H1 (cell line): Measurements from ENCODE around the gene FBLN2. TPM values are rescaled to one million over a fixed set of nuclear protein-coding genes. Genes with fewer than 3 reads are reported as not detected.

Experiments used
- CTCF ChIA-PET: fragments of 300-600 bp; sonication (Branson Sonifier 250); formaldehyde crosslinking; loops from one replicate; lab custom pipeline; 2021; ENCODE audit not compliant: partially characterized antibody; lab: Charles Lee
- POLR2A ChIA-PET: fragments of 300-600 bp; sonication (Branson Sonifier 250); formaldehyde crosslinking; loops from one replicate; lab custom pipeline; 2021; ENCODE audit warnings: inconsistent platforms; ENCODE audit not compliant: partially characterized antibody; lab: Charles Lee
- DNase-seq, 2 experiments: peaks; one replicate each; pipeline versions ENCODE4 v3.0.0 to v3.0.0-alpha.2; 2010 to 2022; ENCODE audit warnings: low spot score in 2 of 2, low read depth in 1 of 2, mixed read lengths in 1 of 2
- FAIRE-seq: peaks from 2 replicates; lab custom pipeline; 2011; peaks lifted over from hg19 to GRCh38; lab: Jason Lieb, UNC
- H2AFZ ChIP-seq: 2 replicates; pipeline ENCODE4 v1.8.1; 2012; ENCODE audit warnings: low read length, inconsistent platforms
- H2AK5ac ChIP-seq: 2 replicates; pipeline ENCODE4 v1.6.1; 2013; ENCODE audit warnings: low read depth, low read length
- H2BK120ac ChIP-seq: replicated peaks from 2 replicates; pipeline ENCODE3; 2013; ENCODE audit warnings: low read depth, low read length, inconsistent platforms
- H2BK12ac ChIP-seq: 2 replicates; pipeline ENCODE4 v1.6.1; 2013; ENCODE audit warnings: low read depth, low read length
- H2BK15ac ChIP-seq: 2 replicates; pipeline ENCODE4 v1.6.1; 2013; ENCODE audit warnings: low read length
- H2BK20ac ChIP-seq: 2 replicates; pipeline ENCODE4 v1.6.1; 2013; ENCODE audit warnings: low read length
- H2BK5ac ChIP-seq: 2 replicates; pipeline ENCODE4 v1.6.1; 2013; ENCODE audit warnings: low read depth, low read length
- H3K14ac ChIP-seq: 2 replicates; pipeline ENCODE4 v1.6.1; 2013; ENCODE audit warnings: inconsistent platforms; ENCODE audit not compliant: insufficient read length
- H3K18ac ChIP-seq: 2 replicates; pipeline ENCODE4 v1.6.1; 2013; ENCODE audit warnings: low read length; ENCODE audit errors: extremely low read depth
- H3K23ac ChIP-seq: 2 replicates; pipeline ENCODE4 v1.6.1; 2013; ENCODE audit warnings: inconsistent platforms; ENCODE audit not compliant: insufficient read length
- H3K23me2 ChIP-seq: 2 replicates; pipeline ENCODE4 v1.6.1; 2013; ENCODE audit warnings: low read depth, low read length
- H3K27ac ChIP-seq: 2 replicates; pipeline ENCODE4 v1.6.1; 2011; ENCODE audit warnings: low read depth, low read length, inconsistent platforms
- H3K27me3 ChIP-seq, 4 experiments: replicated peaks in 1 of 4; 1 replicate in 1 of 4; 2 replicates in 3 of 4; pipeline versions ENCODE4 v1.6.1 to v1.8.1; 2011 to 2013; ENCODE audit warnings: low read length in 3 of 4, mild to moderate bottlenecking in 3 of 4, inconsistent platforms in 2 of 4, mixed read lengths in 2 of 4, moderate library complexity in 1 of 4; ENCODE audit not compliant: control insufficient read depth in 3 of 4, insufficient read depth in 3 of 4; ENCODE audit errors: extremely low read depth in 1 of 4
- H3K36me3 ChIP-seq, 4 experiments: 2 replicates each; pipeline versions ENCODE4 v1.6.1 to v1.8.1; 2011 to 2013; ENCODE audit warnings: mild to moderate bottlenecking in 4 of 4, low read length in 3 of 4, moderate library complexity in 2 of 4, control low read depth in 1 of 4, inconsistent platforms in 1 of 4; ENCODE audit not compliant: insufficient read depth in 4 of 4, control insufficient read depth in 2 of 4
- H3K4ac ChIP-seq: replicated peaks from 2 replicates; pipeline ENCODE3; 2013; ENCODE audit warnings: low read length, low read depth, mixed read lengths, inconsistent platforms; ENCODE audit not compliant: insufficient read length
- H3K4me1 ChIP-seq, 4 experiments: replicated peaks in 1 of 4; 1 replicate in 1 of 4; 2 replicates in 3 of 4; pipeline versions ENCODE4 v1.6.1 to v1.8.1; 2011 to 2013; ENCODE audit warnings: low read length in 3 of 4, inconsistent platforms in 2 of 4, mixed read lengths in 1 of 4; ENCODE audit not compliant: insufficient read depth in 4 of 4, control insufficient read depth in 3 of 4
- H3K4me2 ChIP-seq, 2 experiments: 2 replicates each; pipeline versions ENCODE4 v1.6.1 to v1.8.1; 2011 to 2013; ENCODE audit warnings: low read depth in 2 of 2, low read length in 2 of 2, control low read depth in 1 of 2, inconsistent platforms in 1 of 2, mild to moderate bottlenecking in 1 of 2; ENCODE audit not compliant: insufficient read depth in 1 of 2
- H3K4me3 ChIP-seq, 4 experiments: fragments of 200-600, 300-600 bp in 1 of 4; sonication (generic), shearing (Covaris generic), sonication (Bioruptor Twin) in 1 of 4; 2 replicates each; pipeline versions ENCODE4 v1.5.1 to v1.8.1; 2011 to 2016; ENCODE audit warnings: low read length in 4 of 4, low read depth in 3 of 4, control low read depth in 2 of 4, inconsistent platforms in 2 of 4, mild to moderate bottlenecking in 2 of 4, mixed read lengths in 1 of 4, moderate library complexity in 1 of 4; ENCODE audit not compliant: insufficient read depth in 2 of 4; ENCODE audit errors: extremely low read depth in 1 of 4
- H3K56ac ChIP-seq: replicated peaks from 2 replicates; pipeline ENCODE3; 2013; ENCODE audit warnings: low read depth, mild to moderate bottlenecking, mixed read lengths, low read length, inconsistent platforms; ENCODE audit not compliant: insufficient read length
- H3K79me1 ChIP-seq: 2 replicates; pipeline ENCODE4 v1.6.1; 2013; ENCODE audit warnings: low read depth, low read length, control low read depth
- H3K79me2 ChIP-seq, 2 experiments: 2 replicates each; pipeline versions ENCODE4 v1.6.1 to v1.8.1; 2012 to 2013; ENCODE audit warnings: low read length in 2 of 2, mild to moderate bottlenecking in 2 of 2, inconsistent platforms in 1 of 2; ENCODE audit not compliant: insufficient read depth in 2 of 2, control insufficient read depth in 1 of 2
- H3K9ac ChIP-seq, 4 experiments: replicated peaks in 1 of 4; 1 replicate in 1 of 4; 2 replicates in 3 of 4; pipeline versions ENCODE4 v1.6.1 to v1.8.1; 2011 to 2013; ENCODE audit warnings: low read depth in 3 of 4, low read length in 3 of 4, control low read depth in 2 of 4, mild to moderate bottlenecking in 2 of 4, moderate library complexity in 2 of 4, inconsistent platforms in 1 of 4; ENCODE audit errors: extremely low read depth in 1 of 4
- H3K9me3 ChIP-seq, 2 experiments: 2 replicates each; pipeline versions ENCODE4 v1.6.1 to v1.8.1; 2012 to 2013; ENCODE audit warnings: mild to moderate bottlenecking in 2 of 2, moderate library complexity in 2 of 2, control low read depth in 1 of 2, inconsistent platforms in 1 of 2, low read depth in 1 of 2, low read length in 1 of 2, mixed read lengths in 1 of 2; ENCODE audit not compliant: insufficient read depth in 2 of 2
- H4K20me1 ChIP-seq, 2 experiments: replicated peaks in 1 of 2; 2 replicates each; pipeline versions ENCODE3 to v1.8.1; 2011 to 2013; ENCODE audit warnings: inconsistent platforms in 2 of 2, low read length in 2 of 2, mild to moderate bottlenecking in 1 of 2; ENCODE audit not compliant: insufficient read depth in 2 of 2, control insufficient read depth in 1 of 2
- H4K5ac ChIP-seq: 2 replicates; pipeline ENCODE4 v1.6.1; 2013; ENCODE audit warnings: low read length, low read depth, mixed read lengths, inconsistent platforms; ENCODE audit not compliant: insufficient read length
- H4K8ac ChIP-seq: 2 replicates; pipeline ENCODE4 v1.8.0; 2013; ENCODE audit warnings: mild to moderate bottlenecking, moderate library complexity, low read length, inconsistent platforms; ENCODE audit not compliant: insufficient read depth; ENCODE audit errors: extremely low read depth
- H4K91ac ChIP-seq: replicated peaks from 2 replicates; pipeline ENCODE3; 2013; ENCODE audit warnings: low read length, mixed read lengths, inconsistent platforms; ENCODE audit not compliant: insufficient read length
- BACH1 ChIP-seq: IDR thresholded peaks from 2 replicates; pipeline ENCODE4 v1.6.1; 2012; ENCODE audit warnings: low read length, improper control_type of control experiment
- CBX5 ChIP-seq: fragments of 300-800, 300-1000 bp; sonication (generic); IDR thresholded peaks from 2 replicates; pipeline ENCODE4 v1.7.1; 2016; ENCODE audit warnings: antibody characterized with exemption, low read length, low read depth
- CREB1 ChIP-seq: IDR thresholded peaks from 2 replicates; pipeline ENCODE4 v1.6.1; 2012; ENCODE audit warnings: inconsistent platforms
- GABPA ChIP-seq: IDR thresholded peaks from 2 replicates; pipeline ENCODE4 v1.6.1; 2011; ENCODE audit warnings: mild to moderate bottlenecking, low read length, moderate library complexity, borderline replicate concordance; ENCODE audit not compliant: insufficient read depth
- POLR2A ChIP-seq, 2 experiments: IDR thresholded peaks; 1 replicate in 1 of 2; 2 replicates in 1 of 2; pipeline ENCODE4 v1.6.1; 2011; ENCODE audit warnings: low read depth in 2 of 2, low read length in 2 of 2, mild to moderate bottlenecking in 2 of 2; ENCODE audit errors: control extremely low read depth in 1 of 2
- RFX5 ChIP-seq: IDR thresholded peaks from 2 replicates; pipeline ENCODE4 v1.6.1; 2011; ENCODE audit warnings: low read depth, low read length, improper control_type of control experiment, borderline replicate concordance
- RNF2 ChIP-seq: fragments of 200-900, 300-1000 bp; sonication (generic); IDR thresholded peaks from 2 replicates; pipeline ENCODE4 v1.7.1; 2016; ENCODE audit warnings: borderline replicate concordance, low read depth, mild to moderate bottlenecking, antibody characterized with exemption, low read length; ENCODE audit not compliant: poor library complexity, severe bottlenecking; ENCODE audit errors: missing control alignments
- RXRA ChIP-seq: IDR thresholded peaks from 2 replicates; pipeline ENCODE4 v1.6.1; 2011; ENCODE audit warnings: low read depth, mild to moderate bottlenecking, low read length, moderate library complexity; ENCODE audit not compliant: insufficient read depth
- SIN3A ChIP-seq, 2 experiments: IDR thresholded peaks in 1 of 2; conservative IDR thresholded peaks in 1 of 2; 2 replicates each; pipeline ENCODE4 v1.6.1; 2011 to 2012; ENCODE audit warnings: low read length in 2 of 2, improper control_type of control experiment in 1 of 2, low read depth in 1 of 2, mild to moderate bottlenecking in 1 of 2
- SIX5 ChIP-seq: IDR thresholded peaks from 2 replicates; pipeline ENCODE4 v1.6.1; 2011; ENCODE audit warnings: mild to moderate bottlenecking, low read depth, low read length
- TCF12 ChIP-seq: IDR thresholded peaks from 2 replicates; pipeline ENCODE4 v1.6.1; 2011; ENCODE audit warnings: low read depth, mild to moderate bottlenecking, low read length
- USF2 ChIP-seq: IDR thresholded peaks from 2 replicates; pipeline ENCODE4 v1.6.1; 2011; ENCODE audit warnings: low read length, improper control_type of control experiment
- ZNF274 ChIP-seq: IDR thresholded peaks from 2 replicates; pipeline ENCODE4 v1.7.0; 2012; ENCODE audit warnings: low read length, borderline replicate concordance; ENCODE audit errors: extremely low read depth
- WGBS, 2 experiments: shearing (Covaris generic) in 1 of 2; methylation state at CpG; one replicate each; pipeline versions ENCODE4 v1.1.6 to v1.1.7; 2013 to 2015; ENCODE audit warnings: low lambda C conversion rate in 2 of 2, mixed read lengths in 2 of 2, inconsistent platforms in 1 of 2, low coverage in 1 of 2, missing lambda C conversion rate in 1 of 2; ENCODE audit not compliant: insufficient replicate concordance in 2 of 2, insufficient coverage in 1 of 2, insufficient read length in 1 of 2; ENCODE audit errors: extremely low coverage in 1 of 2, missing lambda C conversion rate in 1 of 2; 5-methylcytosine and 5-hydroxymethylcytosine counted together
- polyA plus RNA-seq, 7 experiments: library from polyadenylated mRNA; depleted of rRNA in 3 of 7; stranded (reverse) in 5 of 7; unstranded in 2 of 7; fragments of >200 nt in 5 of 7; fragments of 200-250 nt in 2 of 7; gene quantifications; 1 replicate in 5 of 7; 2 replicates in 1 of 7; 4 replicates in 1 of 7; pipeline versions ENCODE4 v1.2.1 to v1.2.3, GENCODE V29; 2011 to 2013; ENCODE audit warnings: missing spikeins in 2 of 7, mixed read lengths in 2 of 7
- total RNA-seq: library from RNA; stranded (reverse); fragmentation: NEBNext Ultra II Directional; extraction: Animal tissue kit (Norgen Biotek cat#: 25700); gene quantifications from 2 replicates; pipeline ENCODE4 v1.2.1, GENCODE V29; 2021

FBLN2 gene
- total and polyA plus RNA-seq, 2 of the 8 experiments (the other 6 are each of a cell fraction or from before 2014, with no cell fraction given), result 17.4 to 24.2 TPM

DNA sequence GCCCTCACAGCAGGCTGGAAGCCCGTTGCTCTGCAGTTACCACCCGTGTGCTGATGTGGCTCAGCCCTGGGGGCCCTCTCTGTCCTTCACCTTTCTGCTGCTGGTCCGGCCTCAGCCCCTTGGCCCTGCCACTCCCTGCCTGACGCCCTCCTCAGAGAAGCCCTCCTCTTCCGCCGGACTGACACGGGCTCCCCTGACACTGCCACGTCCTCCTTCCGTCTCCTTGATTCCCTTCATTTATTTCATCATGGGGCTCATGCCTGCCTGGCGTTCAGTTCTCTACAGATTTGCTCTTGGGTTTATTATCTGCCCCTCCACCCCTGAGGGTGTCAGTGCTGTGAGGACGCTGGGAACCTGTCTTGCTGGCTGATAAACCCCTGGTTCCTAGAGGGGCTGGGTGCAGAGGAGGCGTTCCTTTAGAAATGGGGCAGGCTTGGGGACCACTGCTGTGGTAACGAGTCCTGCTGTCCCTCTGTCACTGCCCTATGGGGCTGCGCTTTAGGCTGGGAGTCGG, 19.6 kb downstream of the FBLN2 start:
- H3K79me1 ChIP-seq, result no peaks in the 10 kb centered on the region; the same call in 1 of the 2 replicates
- H3K27me3 ChIP-seq, result no peaks in the 10 kb centered on the region; a peak in 1 of 7 replicates
- DNase-seq (no peak), FAIRE-seq (no peak)
- no peak overlapping the region for H3K27ac ChIP-seq
- H3K4me3 ChIP-seq, result no peak overlapping the region
- H4K91ac ChIP-seq, result no peak overlapping the region
- no peak overlapping the region for H4K5ac ChIP-seq
- H3K23ac ChIP-seq, result no peak overlapping the region
- H3K14ac ChIP-seq, result no peak overlapping the region
- H3K79me2 ChIP-seq, result no peaks in the 10 kb centered on the region
- no peak overlapping the region for H3K4me2 ChIP-seq
- H2BK12ac ChIP-seq, result no peak overlapping the region
- no peak overlapping the region for H3K56ac ChIP-seq
- whole genome bisulfite sequencing, 2 experiments, result 83% methylated on average over 15 of the region's 15 CpGs; no CpG with 5 or more reads in 1 of the 2 experiments
- H3K18ac ChIP-seq, result no peak overlapping the region; the same call in 1 of the 2 replicates
- ChIA-PET CTCF (interaction anchor here (0.8 to 2.4 kb wide), 5 partner anchors 18 to 80 kb away, joined by 3 to 9 read pairs (median 6); no protein-coding TSS in a partner anchor), POLR2A (no interaction called here)
- H4K20me1 ChIP-seq, result peaks cover 0 to 12% of the 10 kb centered on the region in 2 experiments
- no peak overlapping the region for H2BK15ac ChIP-seq
- H3K9me3 ChIP-seq, result no peaks in the 10 kb centered on the region
- no peak overlapping the region for H3K4ac ChIP-seq
- no peak overlapping the region for H2BK5ac ChIP-seq
- H2AFZ ChIP-seq, result no peak overlapping the region
- no peak overlapping the region for H2BK120ac ChIP-seq
- H2BK20ac ChIP-seq, result no peak overlapping the region
- no peaks in the 10 kb centered on the region for H3K36me3 ChIP-seq
- H3K4me1 ChIP-seq, result peaks cover 0 to 7% (median 2%) of the 10 kb centered on the region in 4 experiments; a peak in 3 of 7 replicates
- no peaks in the 10 kb centered on the region for H3K23me2 ChIP-seq
- no peak overlapping the region for H3K9ac ChIP-seq
- H4K8ac ChIP-seq, result no peak overlapping the region
- no peak overlapping the region for H2AK5ac ChIP-seq
- TF ChIP-seq POLR2A (IDR thresholded peaks at IDR 0.05; ENCODE audit: control extremely low read depth in 1 of 2, low read depth in 2 of 2, low read length in 2 of 2) (no peak), BACH1 (no peak), CBX5 (no peak), RNF2 (no peak), TCF12 (no peak), ZNF274 (no peak), CREB1 (no peak), RXRA (no peak), GABPA (no peak), SIX5 (no peak), RFX5 (no peak), USF2 (no peak), SIN3A (conservative IDR thresholded peaks at IDR 0.05 in 1 of 2, IDR thresholded peaks at IDR 0.05 in 1 of 2; ENCODE audit: low read depth in 1 of 2, low read length in 2 of 2) (no peak)
